ENCODE data around the gene DENND1B. TPM values are rescaled to one million over a fixed set of nuclear protein-coding genes. Genes with fewer than 3 reads are reported as not detected.
A peak's percentile ranks its signal among the peaks of the same experiment; 100 is the strongest.

The DENND1B gene
- polyA plus RNA-seq, 1 donor: 10.9 TPM

DNA sequence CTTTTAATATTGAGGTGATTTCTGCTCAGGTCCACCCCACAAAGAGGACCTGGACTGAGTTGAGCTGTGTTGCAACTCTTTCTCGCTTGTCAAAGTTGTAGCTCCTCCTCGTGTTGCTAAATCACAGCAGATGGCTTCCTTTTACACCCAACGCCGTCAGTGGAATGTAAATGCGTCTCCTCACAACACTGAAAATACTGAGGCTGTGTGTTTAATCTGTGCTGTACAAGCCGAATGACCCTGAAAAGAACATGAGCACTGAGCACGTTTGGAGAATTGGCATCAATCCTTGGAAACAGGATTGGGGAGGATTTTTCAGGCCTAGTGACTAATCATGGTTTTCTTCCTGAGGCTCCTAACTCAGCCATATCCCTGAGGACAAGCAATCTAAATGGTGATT is 311.2 kb downstream of the DENND1B start:
- Histone ChIP-seq H3K9me3 (ENCODE audit: control insufficient read depth, low read depth, low read length) (no peaks in the 10 kb centered on the region), H3K4me1 (ENCODE audit: control insufficient read depth, insufficient read depth, low read length) (peaks cover 14% of the 10 kb centered on the region), H3K36me3 (ENCODE audit: control insufficient read depth, insufficient read depth, low read length) (no peaks in the 10 kb centered on the region), H3K27me3 (ENCODE audit: control insufficient read depth, insufficient read depth, low read length) (no peaks in the 10 kb centered on the region), H3K27ac (ENCODE audit: low read length) (peak overlapping the region; percentile 9), H3K4me3 (ENCODE audit: low read length) (no peak overlapping the region)
- DNase-seq: peak; percentile 28 to 50
- WGBS (ENCODE audit: insufficient coverage, low lambda C conversion rate): no CpG with 5 or more reads among the region's 7 CpGs

DNA sequence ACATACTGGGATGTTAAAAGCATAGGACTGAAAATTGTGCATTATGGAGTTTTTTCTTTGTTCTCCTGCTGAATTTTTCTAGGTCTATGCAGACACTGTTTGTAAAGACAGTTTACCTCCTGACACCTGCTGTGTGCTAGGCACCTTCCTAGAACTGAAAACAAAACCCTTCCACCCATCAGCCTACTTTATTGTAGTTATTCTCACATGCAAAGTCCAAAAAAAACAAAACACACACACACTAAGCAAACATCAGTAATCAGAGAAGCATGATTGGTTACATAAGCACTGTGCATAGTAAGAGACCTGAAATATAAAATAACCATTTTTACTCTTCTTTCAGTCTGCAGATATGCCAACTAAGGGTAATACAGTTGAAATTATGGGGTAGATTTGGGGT is 312.1 kb downstream of the DENND1B start:
- no peak overlapping the region for H3K27ac ChIP-seq (ENCODE audit: low read length)
- DNase-seq: no peak
- no peaks in the 10 kb centered on the region for H3K36me3 ChIP-seq (ENCODE audit: control insufficient read depth, insufficient read depth, low read length)
- H3K4me3 ChIP-seq (ENCODE audit: low read length): no peak overlapping the region
- H3K9me3 ChIP-seq (ENCODE audit: control insufficient read depth, low read depth, low read length): no peaks in the 10 kb centered on the region
- no peaks in the 10 kb centered on the region for H3K27me3 ChIP-seq (ENCODE audit: control insufficient read depth, insufficient read depth, low read length)
- peaks cover 10% of the 10 kb centered on the region for H3K4me1 ChIP-seq (ENCODE audit: control insufficient read depth, insufficient read depth, low read length)

GRCh38 chr1:197462539-197462938 is 312.7 kb downstream of the DENND1B start:
- Histone ChIP-seq H3K4me3 (ENCODE audit: low read length) (no peak overlapping the region), H3K4me1 (ENCODE audit: control insufficient read depth, insufficient read depth, low read length) (peaks cover 4% of the 10 kb centered on the region), H3K27me3 (ENCODE audit: control insufficient read depth, insufficient read depth, low read length) (no peaks in the 10 kb centered on the region), H3K27ac (ENCODE audit: low read length) (no peak overlapping the region), H3K9me3 (ENCODE audit: control insufficient read depth, low read depth, low read length) (no peaks in the 10 kb centered on the region), H3K36me3 (ENCODE audit: control insufficient read depth, insufficient read depth, low read length) (no peaks in the 10 kb centered on the region)
- no CpG with 5 or more reads among the region's 5 CpGs for WGBS (ENCODE audit: insufficient coverage, low lambda C conversion rate)
- no peak for DNase-seq

Other genes starting within 250 kb of the DENND1B start
- 8.2 TPM for gene C1orf53, start 127.2 kb upstream of the DENND1B start, polyA plus RNA-seq
- gene LHX9, start 141.9 kb upstream of the DENND1B start, polyA plus RNA-seq: 0.01 TPM

All from large intestine (tissue), 3 donors.